Esophagus squamous epithelium (tissue), 4 donors: ENCODE measurements around the gene CTNNA2.

Source experiments
- POLR2A ChIP-seq, 4 donors: fragments of 450-650 bp; IDR thresholded peaks; one replicate each; pipeline ENCODE4 v1.6.1; 2017; ENCODE audit warnings: antibody characterized with exemption in 4 of 4, mild to moderate bottlenecking in 4 of 4, moderate library complexity in 3 of 4
- TF ChIP-seq, protein P1 (sequence below), 6 experiments: fragments of 450-650 bp in 4 of 6; fragments of 200-600 bp in 2 of 6; sonication (generic) in 2 of 6; IDR thresholded peaks; one replicate each; pipeline ENCODE4 v1.5.1; 2016 to 2019; ENCODE audit warnings: antibody characterized with exemption in 6 of 6, mild to moderate bottlenecking in 4 of 6, moderate library complexity in 4 of 6

- TF ChIP-seq, protein P1, sequence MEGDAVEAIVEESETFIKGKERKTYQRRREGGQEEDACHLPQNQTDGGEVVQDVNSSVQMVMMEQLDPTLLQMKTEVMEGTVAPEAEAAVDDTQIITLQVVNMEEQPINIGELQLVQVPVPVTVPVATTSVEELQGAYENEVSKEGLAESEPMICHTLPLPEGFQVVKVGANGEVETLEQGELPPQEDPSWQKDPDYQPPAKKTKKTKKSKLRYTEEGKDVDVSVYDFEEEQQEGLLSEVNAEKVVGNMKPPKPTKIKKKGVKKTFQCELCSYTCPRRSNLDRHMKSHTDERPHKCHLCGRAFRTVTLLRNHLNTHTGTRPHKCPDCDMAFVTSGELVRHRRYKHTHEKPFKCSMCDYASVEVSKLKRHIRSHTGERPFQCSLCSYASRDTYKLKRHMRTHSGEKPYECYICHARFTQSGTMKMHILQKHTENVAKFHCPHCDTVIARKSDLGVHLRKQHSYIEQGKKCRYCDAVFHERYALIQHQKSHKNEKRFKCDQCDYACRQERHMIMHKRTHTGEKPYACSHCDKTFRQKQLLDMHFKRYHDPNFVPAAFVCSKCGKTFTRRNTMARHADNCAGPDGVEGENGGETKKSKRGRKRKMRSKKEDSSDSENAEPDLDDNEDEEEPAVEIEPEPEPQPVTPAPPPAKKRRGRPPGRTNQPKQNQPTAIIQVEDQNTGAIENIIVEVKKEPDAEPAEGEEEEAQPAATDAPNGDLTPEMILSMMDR (IDR thresholded peaks at IDR 0.05) = no peak
- no peak for TF ChIP-seq POLR2A (IDR thresholded peaks at IDR 0.05)
Measured at GRCh38 chr2:80330527-80331450, 817.9 kb downstream of the CTNNA2 start.
